WI38 (cell line): ENCODE measurements around the gene ALKBH6.

ENCODE experiments used
- H3K4me3 ChIP-seq: 2 replicates; pipeline ENCODE4 v1.5.1; 2011; ENCODE audit warnings: low read depth, mild to moderate bottlenecking, control low read depth, low read length
- TF ChIP-seq, protein P1 (sequence below): IDR thresholded peaks from 2 replicates; pipeline ENCODE4 v1.5.1; 2012; ENCODE audit warnings: low read depth, mild to moderate bottlenecking, control low read depth, low read length

ALKBH6 gene

DNA sequence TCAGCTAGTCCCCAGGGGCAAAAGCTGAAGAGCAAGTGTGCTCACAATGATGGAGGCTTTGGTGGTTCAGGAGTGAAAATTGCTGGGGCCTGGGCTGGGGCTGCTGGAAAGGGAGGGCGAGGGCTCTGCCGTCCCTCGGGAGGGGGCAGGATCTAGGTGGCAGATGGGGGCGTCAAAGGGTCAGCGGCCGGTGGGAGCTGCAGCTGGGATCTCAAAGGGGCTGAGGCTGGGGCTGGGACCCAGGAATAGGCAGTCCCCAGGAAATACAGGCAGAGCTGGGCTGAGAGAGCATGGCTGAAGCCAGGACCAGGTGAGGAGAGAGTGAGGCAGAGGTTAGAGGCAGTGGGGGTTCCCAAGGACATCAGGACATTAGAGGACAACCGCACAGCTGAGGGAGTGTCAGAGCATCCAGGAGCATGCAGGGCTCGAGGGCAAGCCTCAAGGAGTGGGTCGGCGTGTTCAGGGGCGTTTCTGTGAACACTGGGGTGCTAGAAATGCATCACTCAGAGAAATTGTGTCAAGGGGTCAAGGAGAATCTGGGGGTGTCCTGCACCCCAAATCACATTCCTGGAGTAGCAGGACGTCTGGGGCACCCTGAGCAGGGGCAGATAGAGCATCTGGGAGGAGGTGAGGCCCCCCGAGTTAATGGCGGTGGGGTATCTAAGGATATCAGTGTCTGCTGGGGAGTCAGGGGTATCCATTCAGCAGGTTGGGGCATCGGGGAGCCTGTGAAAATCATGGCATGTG, 4.2 kb downstream of the ALKBH6 start:
- TF ChIP-seq, protein P1, sequence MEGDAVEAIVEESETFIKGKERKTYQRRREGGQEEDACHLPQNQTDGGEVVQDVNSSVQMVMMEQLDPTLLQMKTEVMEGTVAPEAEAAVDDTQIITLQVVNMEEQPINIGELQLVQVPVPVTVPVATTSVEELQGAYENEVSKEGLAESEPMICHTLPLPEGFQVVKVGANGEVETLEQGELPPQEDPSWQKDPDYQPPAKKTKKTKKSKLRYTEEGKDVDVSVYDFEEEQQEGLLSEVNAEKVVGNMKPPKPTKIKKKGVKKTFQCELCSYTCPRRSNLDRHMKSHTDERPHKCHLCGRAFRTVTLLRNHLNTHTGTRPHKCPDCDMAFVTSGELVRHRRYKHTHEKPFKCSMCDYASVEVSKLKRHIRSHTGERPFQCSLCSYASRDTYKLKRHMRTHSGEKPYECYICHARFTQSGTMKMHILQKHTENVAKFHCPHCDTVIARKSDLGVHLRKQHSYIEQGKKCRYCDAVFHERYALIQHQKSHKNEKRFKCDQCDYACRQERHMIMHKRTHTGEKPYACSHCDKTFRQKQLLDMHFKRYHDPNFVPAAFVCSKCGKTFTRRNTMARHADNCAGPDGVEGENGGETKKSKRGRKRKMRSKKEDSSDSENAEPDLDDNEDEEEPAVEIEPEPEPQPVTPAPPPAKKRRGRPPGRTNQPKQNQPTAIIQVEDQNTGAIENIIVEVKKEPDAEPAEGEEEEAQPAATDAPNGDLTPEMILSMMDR = no peak

DNA sequence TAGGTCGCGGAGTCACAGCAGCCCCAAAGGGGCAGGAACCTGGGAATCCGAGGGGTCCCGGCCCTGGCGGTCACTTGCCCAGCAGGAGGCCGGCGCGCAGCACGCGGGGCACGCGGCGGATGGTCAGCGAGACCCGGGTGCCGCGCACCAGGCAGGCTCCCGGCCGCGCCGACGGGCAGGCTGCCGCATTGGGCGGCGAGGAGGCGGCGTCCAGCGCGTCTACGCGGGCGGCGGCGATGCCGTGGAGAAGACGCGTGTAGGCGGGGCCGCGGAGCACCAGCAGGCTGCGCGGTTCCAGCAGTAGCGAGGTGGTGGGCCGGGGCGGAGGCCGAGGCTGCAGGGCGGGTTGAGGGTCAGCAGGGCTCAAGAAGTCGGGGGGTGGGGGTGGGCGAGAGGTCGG, 4.8 kb downstream of the ALKBH6 start:
- H3K4me3 ChIP-seq = peak overlapping the region; percentile 44
- TF ChIP-seq, protein P1 = no peak

More for the DNA sequence above, 4.2 kb downstream of the ALKBH6 start:
- H3K4me3 ChIP-seq = peak overlapping the region; percentile 44

DNA sequence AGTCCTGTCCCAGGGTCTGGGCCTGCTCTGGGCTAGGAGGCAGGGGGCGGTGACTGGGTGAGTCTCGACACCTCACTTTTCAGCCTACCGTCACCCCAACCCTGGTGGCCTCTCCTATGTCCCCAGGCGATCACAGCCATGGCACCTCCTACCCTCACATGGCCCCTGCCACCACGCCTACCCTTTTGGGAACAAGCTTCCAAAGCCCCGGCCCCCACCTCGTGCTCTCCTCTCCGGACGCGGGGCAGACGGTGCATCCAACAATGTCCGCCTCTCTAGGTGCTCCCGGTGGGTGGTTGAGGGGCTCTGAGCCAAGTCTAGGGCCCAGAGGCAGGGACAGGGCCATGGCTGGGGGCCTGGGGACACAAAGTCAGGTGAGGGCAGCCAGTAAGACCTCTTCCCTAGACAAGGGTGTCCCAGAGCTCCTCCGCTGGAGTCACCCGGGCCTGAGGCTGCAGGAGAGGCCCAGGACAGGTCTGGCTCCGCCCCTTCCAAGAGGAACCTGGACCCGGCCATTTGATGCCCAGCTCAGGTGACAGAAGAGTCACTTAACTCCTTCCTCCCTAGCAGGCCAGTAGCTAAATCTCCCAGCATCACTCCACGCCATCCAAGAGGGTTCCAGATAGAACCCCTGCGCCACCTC, 5.6 kb downstream of the ALKBH6 start, which contains the start of gene SYNE4:
Gene SYNE4, minus strand, starts transcription at position 478 of the 643 bp plus-strand sequence. Its CDS starts 132 bp downstream, at position 346.
- H3K4me3 ChIP-seq = peak within 1 kb of the TSS; percentile 44
- TF ChIP-seq, protein P1 = no peak

DNA sequence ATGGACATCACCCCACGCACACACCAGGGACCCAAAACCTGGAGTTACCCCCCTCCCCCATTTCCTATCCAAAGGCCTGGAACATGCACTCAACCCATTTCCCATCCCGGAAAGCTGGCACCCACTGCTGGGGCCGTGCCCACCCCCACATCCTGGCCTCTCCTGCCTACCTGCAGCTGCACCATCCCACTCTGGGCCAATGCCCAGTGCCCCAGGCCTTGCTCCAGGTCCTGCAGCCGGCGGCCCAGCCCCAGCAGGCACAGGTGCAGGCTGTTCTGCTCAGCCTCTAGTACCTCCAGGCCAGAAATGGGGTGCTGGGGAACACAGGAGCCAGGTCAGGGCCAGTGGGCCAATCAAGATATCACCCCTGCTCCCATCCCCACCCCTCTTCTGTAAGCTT, 7.1 kb downstream of the ALKBH6 start:
- H3K4me3 ChIP-seq = no peak overlapping the region
- TF ChIP-seq, protein P1 = no peak

DNA sequence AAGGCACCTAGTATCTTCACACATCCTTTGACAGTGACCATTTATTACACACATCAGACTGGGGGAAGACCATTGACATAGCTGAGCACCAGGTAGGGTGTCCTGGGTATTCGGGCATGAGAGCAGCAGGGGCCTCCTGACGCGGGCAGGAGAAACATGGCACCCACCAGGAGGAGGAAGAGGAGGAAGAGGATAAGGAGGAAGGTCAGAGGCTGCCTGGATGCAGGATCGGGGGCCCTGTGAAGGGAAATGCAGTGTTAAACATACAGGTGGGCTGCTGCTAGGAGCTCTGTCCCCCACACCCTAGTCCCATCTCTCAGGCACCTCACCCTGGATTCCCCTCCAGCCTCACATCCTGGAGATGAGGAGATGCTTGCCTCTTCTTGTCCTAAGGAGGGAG, 10.7 kb downstream of the ALKBH6 start:
- TF ChIP-seq, protein P1 = no peak
- no peak overlapping the region for H3K4me3 ChIP-seq

DNA sequence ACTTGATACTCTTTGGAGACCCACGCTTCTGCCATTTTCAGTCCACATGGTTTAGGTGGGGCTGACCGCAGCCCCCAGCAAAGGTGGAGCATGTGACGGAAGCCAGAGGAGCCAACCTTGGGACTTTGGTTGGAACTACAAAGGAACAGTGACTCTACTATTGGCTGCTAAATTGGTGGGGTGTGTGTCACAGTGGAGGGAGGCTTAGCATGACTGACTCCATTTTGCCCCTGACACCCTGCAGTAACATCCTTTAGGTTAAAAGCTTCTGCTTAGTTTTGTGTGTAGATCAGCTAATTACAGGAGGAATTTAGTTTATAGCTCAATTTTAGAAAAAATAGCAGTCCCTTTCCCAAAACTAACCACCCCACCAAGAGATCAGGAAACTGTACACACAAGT, 12.4 kb downstream of the ALKBH6 start:
- H3K4me3 ChIP-seq = no peak overlapping the region
- TF ChIP-seq, protein P1 = no peak

DNA sequence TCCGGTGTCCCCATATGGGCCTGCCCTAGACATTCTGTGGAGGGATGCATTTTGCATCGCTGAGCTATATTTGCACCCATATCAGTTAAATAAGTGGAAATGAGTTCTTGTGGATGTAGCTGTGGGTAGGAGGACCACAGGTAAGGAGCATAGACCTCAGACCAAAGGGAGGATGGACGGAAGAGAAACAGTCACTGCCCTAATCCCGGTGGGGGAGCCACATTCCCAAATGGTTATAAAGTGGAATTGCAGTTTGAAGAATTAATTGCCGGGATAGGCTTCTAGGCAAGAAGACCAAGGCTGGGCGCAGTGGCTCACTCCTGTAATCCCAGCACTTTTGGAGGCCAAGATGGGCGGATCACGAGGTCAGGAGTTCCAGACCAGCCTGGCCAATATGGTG, 17.2 kb downstream of the ALKBH6 start:
- TF ChIP-seq, protein P1 = no peak
- H3K4me3 ChIP-seq = no peak overlapping the region
